HG03135 (cell line): ENCODE data around the gene PTGFRN.
"Not testable (repeated sequence)": the region's sequence is repeated elsewhere in the genome, so short reads cannot be mapped to it uniquely, and the experiment has no call there.

Experiments used
- ATAC-seq: cut with Tn5 transposase; IDR thresholded peaks from one replicate; pipeline ENCODE4 v1.9.1; 2021; ENCODE audit warnings: mild to moderate bottlenecking, moderate library complexity; ENCODE audit not compliant: unreplicated experiment

PTGFRN gene

GRCh38 chr1:116915086-116915661 is 5.5 kb downstream of the PTGFRN start:
- ATAC-seq: no peak

GRCh38 chr1:116916002-116916401 is 6.3 kb downstream of the PTGFRN start:
- no peak for ATAC-seq

GRCh38 chr1:116916533-116917445 is 7.1 kb downstream of the PTGFRN start:
- no peak for ATAC-seq

- no peak for ATAC-seq
Measured at GRCh38 chr1:116918714-116919357, 9.1 kb downstream of the PTGFRN start.

- no peak for ATAC-seq
Measured at GRCh38 chr1:116919802-116920201, 10.1 kb downstream of the PTGFRN start.

GRCh38 chr1:116920211-116920610 is 10.5 kb downstream of the PTGFRN start:
- no peak for ATAC-seq

- ATAC-seq: no peak
Measured at GRCh38 chr1:116921301-116921885, 11.7 kb downstream of the PTGFRN start.

GRCh38 chr1:116921937-116922336 is 12.2 kb downstream of the PTGFRN start:
- no peak for ATAC-seq

GRCh38 chr1:116923421-116923820 is 13.7 kb downstream of the PTGFRN start:
- ATAC-seq: no peak

GRCh38 chr1:116927049-116927798 is 17.5 kb downstream of the PTGFRN start:
- no peak for ATAC-seq

- ATAC-seq: no peak
Measured at GRCh38 chr1:116929961-116930592, 20.4 kb downstream of the PTGFRN start.

- no peak for ATAC-seq
Measured at GRCh38 chr1:116931016-116931918, 21.6 kb downstream of the PTGFRN start.

- ATAC-seq: no peak
Measured at GRCh38 chr1:116933606-116934515, 24.1 kb downstream of the PTGFRN start.

- no peak for ATAC-seq
Measured at GRCh38 chr1:116934586-116935207, 25.0 kb downstream of the PTGFRN start.

GRCh38 chr1:116938216-116938615 is 28.5 kb downstream of the PTGFRN start:
- ATAC-seq: no peak

GRCh38 chr1:116939780-116940543 is 30.2 kb downstream of the PTGFRN start:
- not testable (repeated sequence) for ATAC-seq
